K562 (cell line): Measurements from ENCODE around the gene HEXIM2. TPM values are rescaled to one million over a fixed set of nuclear protein-coding genes. Genes with fewer than 3 reads are reported as not detected.
A peak's percentile ranks its signal among the peaks of the same experiment; 100 is the strongest.

ENCODE experiments used
- CHCHD3 ChIP-seq: fragments of 250-450 bp; sonication (Bioruptor Pico); IDR thresholded peaks from 2 replicates; pipeline ENCODE4 v2.1.2; 2022; ENCODE audit warnings: mild to moderate bottlenecking
- COPS2 ChIP-seq: fragments of 450-650 bp; conservative IDR thresholded peaks from 2 replicates; pipeline ENCODE4 v1.6.1; 2016; ENCODE audit warnings: mild to moderate bottlenecking, moderate library complexity
- ETV1 ChIP-seq: fragments of 450-650 bp; conservative IDR thresholded peaks from 2 replicates; pipeline ENCODE4 v1.6.1; 2016; ENCODE audit warnings: missing genetic modification characterization, control low read depth, low read depth, missing compliant biosample characterization
- KLF16 ChIP-seq: IDR thresholded peaks from 2 replicates; pipeline ENCODE4 v1.6.1; 2016; ENCODE audit warnings: antibody characterized with exemption
- NCOA4 ChIP-seq: fragments of 450-650 bp; IDR thresholded peaks from 2 replicates; pipeline ENCODE4 v1.6.1; 2018; ENCODE audit warnings: mild to moderate bottlenecking; ENCODE audit not compliant: partially characterized antibody
- POLR2B ChIP-seq: fragments of 450-650 bp; IDR thresholded peaks from 2 replicates; pipeline ENCODE4 v1.6.1; 2018; ENCODE audit warnings: low read depth; ENCODE audit not compliant: partially characterized antibody
- PTBP1 ChIP-seq: fragments of 200-400 bp; formaldehyde crosslinking; IDR thresholded peaks from 2 replicates; pipeline ENCODE4 v1.6.1; 2017; ENCODE audit warnings: low read depth, low read length
- STAT5B ChIP-seq: fragments of 250-450 bp; sonication (Bioruptor Pico); IDR thresholded peaks from 2 replicates; pipeline ENCODE4 v1.8.0; 2021; ENCODE audit warnings: mild to moderate bottlenecking, inconsistent platforms
- XRCC3 ChIP-seq: fragments of 450-650 bp; IDR thresholded peaks from 2 replicates; pipeline ENCODE4 v1.6.1; 2017; ENCODE audit warnings: mild to moderate bottlenecking, moderate library complexity
- XRCC5 ChIP-seq: fragments of 200-400 bp; formaldehyde crosslinking; IDR thresholded peaks from 2 replicates; pipeline ENCODE4 v1.6.1; 2017; ENCODE audit warnings: low read depth, mild to moderate bottlenecking, low read length
- ZNF212 ChIP-seq: fragments of 450-650 bp; formaldehyde crosslinking; IDR thresholded peaks from 2 replicates; pipeline ENCODE4 v1.4.0; 2020; ENCODE audit warnings: mild to moderate bottlenecking
- polyA plus RNA-seq, 8 experiments: library from polyadenylated mRNA; depleted of rRNA in 4 of 8; stranded (reverse) in 5 of 8; unstranded in 3 of 8; fragments of >200 nt; fragmentation: Nextera tagmentation in 2 of 8; fragmentation: Illumina TruSeq in 1 of 8; extraction: Ambion mirVana in 2 of 8; extraction: Trizol in 1 of 8; gene quantifications; 2 replicates each; pipeline versions ENCODE4 v1.2.1 to v1.2.3, GENCODE V29; 2011 to 2014; ENCODE audit warnings: inconsistent platforms in 1 of 8, missing spikeins in 1 of 8
- total RNA-seq, 7 experiments: library from RNA; depleted of rRNA in 6 of 7; stranded (reverse); fragments of >200 nt in 6 of 7; fragmentation: Illumina TruSeq in 2 of 7; extraction: Trizol in 2 of 7; gene quantifications; 2 replicates each; pipeline versions ENCODE4 v1.2.1 to v1.2.3, GENCODE V29; 2011 to 2021; ENCODE audit warnings: low replicate concordance in 1 of 7
- TF ChIP-seq, protein P1 (sequence below): fragments of 250-450 bp; sonication (Bioruptor Pico); IDR thresholded peaks from 2 replicates; pipeline ENCODE4 v1.4.0; 2020; ENCODE audit warnings: borderline replicate concordance
- TF ChIP-seq, protein P2 (sequence below): fragments of 450-650 bp; formaldehyde crosslinking; IDR thresholded peaks from 2 replicates; pipeline ENCODE4 v1.4.0; 2022; ENCODE audit warnings: mild to moderate bottlenecking, moderate library complexity
- TF ChIP-seq, protein P3 (sequence below): sonication (generic); formaldehyde crosslinking; IDR thresholded peaks from 2 replicates; pipeline ENCODE4 v1.8.1; 2023; ENCODE audit warnings: mild to moderate bottlenecking, missing genetic modification reagents
- TF ChIP-seq, protein P4 (sequence below): sonication (generic); formaldehyde crosslinking; IDR thresholded peaks from 2 replicates; pipeline ENCODE4 v1.8.0; 2022; ENCODE audit warnings: mild to moderate bottlenecking, missing genetic modification reagents, borderline replicate concordance
- TF ChIP-seq, protein P5 (sequence below): fragments of 250-450 bp; sonication (Bioruptor Pico); IDR thresholded peaks from 2 replicates; pipeline ENCODE4 v1.5.0; 2021; ENCODE audit warnings: mild to moderate bottlenecking, moderate library complexity

HEXIM2 gene
- total and polyA plus RNA-seq, 9 of the 15 experiments (the other 6 are each of a cell fraction or from before 2014, with no cell fraction given): 0.69 to 3.4 (median 1.1) TPM; not detected in 2

DNA sequence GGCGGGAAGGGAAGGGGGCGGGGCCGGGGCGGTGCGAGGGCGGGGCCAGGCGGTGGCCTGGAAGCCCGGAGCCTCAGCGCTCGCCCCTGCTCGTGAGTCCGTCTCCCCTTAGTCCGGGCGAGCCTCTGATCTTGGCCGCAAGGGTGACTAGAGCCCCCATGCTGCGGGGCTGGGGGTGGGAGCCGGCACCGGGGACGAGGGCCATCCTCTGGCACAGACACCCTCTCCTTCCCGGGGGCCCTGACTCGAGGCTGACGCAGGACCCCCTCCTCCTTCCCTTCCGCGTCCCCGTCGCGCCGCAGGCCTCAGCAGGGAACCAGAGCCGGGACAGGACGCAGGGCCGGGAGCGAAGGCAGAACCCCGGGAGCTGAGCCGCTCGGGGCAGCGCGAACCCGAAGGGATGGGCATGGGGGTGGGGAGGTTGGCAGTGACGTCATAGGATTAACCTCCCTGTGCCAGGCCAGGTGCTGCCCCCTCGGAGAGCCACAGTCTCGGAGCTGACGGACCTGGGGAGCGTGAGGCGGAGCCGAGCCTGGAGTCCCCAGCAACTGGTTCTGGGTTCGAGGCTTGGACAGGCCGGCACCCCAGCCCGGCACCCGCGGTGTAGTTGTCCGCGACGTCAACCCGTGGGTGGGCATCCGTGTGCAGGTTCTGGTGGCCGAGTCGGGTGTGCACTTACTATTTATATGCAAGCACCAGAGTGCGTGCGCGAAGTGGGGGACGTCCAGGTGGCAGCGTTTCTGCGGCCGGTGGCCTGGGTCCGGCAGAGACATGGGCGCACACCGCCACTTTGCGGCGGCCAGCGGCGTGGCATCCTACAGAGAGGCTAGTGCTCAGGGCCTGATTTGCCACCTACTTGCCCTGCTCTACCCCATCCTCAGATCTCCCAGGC lies 28.9 kb upstream of the HEXIM2 start (continued):
- TF ChIP-seq XRCC5: peak; percentile 79; the same call in 1 of the 2 replicates
- TF ChIP-seq COPS2: no peak
- TF ChIP-seq, protein P1, sequence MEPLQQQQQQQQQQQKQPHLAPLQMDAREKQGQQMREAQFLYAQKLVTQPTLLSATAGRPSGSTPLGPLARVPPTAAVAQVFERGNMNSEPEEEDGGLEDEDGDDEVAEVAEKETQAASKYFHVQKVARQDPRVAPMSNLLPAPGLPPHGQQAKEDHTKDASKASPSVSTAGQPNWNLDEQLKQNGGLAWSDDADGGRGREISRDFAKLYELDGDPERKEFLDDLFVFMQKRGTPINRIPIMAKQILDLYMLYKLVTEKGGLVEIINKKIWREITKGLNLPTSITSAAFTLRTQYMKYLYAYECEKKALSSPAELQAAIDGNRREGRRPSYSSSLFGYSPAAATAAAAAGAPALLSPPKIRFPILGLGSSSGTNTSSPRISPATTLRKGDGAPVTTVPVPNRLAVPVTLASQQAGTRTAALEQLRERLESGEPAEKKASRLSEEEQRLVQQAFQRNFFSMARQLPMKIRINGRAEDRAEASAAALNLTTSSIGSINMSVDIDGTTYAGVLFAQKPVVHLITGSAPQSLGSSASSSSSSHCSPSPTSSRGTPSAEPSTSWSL (CRISPR knock-in tag): 0 out of 2 replicates have a peak, but pooled peaks have one; percentile 62
- no peak for TF ChIP-seq PTBP1
- TF ChIP-seq NCOA4: no peak
- TF ChIP-seq, protein P2, sequence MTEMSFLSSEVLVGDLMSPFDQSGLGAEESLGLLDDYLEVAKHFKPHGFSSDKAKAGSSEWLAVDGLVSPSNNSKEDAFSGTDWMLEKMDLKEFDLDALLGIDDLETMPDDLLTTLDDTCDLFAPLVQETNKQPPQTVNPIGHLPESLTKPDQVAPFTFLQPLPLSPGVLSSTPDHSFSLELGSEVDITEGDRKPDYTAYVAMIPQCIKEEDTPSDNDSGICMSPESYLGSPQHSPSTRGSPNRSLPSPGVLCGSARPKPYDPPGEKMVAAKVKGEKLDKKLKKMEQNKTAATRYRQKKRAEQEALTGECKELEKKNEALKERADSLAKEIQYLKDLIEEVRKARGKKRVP (CRISPR knock-in tag): no peak
- TF ChIP-seq STAT5B (CRISPR knock-in tag): no peak
- TF ChIP-seq, protein P3, sequence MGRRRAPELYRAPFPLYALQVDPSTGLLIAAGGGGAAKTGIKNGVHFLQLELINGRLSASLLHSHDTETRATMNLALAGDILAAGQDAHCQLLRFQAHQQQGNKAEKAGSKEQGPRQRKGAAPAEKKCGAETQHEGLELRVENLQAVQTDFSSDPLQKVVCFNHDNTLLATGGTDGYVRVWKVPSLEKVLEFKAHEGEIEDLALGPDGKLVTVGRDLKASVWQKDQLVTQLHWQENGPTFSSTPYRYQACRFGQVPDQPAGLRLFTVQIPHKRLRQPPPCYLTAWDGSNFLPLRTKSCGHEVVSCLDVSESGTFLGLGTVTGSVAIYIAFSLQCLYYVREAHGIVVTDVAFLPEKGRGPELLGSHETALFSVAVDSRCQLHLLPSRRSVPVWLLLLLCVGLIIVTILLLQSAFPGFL (CRISPR knock-in tag): no peak
- TF ChIP-seq, protein P4, sequence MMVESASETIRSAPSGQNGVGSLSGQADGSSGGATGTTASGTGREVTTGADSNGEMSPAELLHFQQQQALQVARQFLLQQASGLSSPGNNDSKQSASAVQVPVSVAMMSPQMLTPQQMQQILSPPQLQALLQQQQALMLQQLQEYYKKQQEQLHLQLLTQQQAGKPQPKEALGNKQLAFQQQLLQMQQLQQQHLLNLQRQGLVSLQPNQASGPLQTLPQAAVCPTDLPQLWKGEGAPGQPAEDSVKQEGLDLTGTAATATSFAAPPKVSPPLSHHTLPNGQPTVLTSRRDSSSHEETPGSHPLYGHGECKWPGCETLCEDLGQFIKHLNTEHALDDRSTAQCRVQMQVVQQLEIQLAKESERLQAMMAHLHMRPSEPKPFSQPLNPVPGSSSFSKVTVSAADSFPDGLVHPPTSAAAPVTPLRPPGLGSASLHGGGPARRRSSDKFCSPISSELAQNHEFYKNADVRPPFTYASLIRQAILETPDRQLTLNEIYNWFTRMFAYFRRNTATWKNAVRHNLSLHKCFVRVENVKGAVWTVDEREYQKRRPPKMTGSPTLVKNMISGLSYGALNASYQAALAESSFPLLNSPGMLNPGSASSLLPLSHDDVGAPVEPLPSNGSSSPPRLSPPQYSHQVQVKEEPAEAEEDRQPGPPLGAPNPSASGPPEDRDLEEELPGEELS (CRISPR knock-in tag): no peak
- TF ChIP-seq CHCHD3: no peak
- TF ChIP-seq, protein P5, sequence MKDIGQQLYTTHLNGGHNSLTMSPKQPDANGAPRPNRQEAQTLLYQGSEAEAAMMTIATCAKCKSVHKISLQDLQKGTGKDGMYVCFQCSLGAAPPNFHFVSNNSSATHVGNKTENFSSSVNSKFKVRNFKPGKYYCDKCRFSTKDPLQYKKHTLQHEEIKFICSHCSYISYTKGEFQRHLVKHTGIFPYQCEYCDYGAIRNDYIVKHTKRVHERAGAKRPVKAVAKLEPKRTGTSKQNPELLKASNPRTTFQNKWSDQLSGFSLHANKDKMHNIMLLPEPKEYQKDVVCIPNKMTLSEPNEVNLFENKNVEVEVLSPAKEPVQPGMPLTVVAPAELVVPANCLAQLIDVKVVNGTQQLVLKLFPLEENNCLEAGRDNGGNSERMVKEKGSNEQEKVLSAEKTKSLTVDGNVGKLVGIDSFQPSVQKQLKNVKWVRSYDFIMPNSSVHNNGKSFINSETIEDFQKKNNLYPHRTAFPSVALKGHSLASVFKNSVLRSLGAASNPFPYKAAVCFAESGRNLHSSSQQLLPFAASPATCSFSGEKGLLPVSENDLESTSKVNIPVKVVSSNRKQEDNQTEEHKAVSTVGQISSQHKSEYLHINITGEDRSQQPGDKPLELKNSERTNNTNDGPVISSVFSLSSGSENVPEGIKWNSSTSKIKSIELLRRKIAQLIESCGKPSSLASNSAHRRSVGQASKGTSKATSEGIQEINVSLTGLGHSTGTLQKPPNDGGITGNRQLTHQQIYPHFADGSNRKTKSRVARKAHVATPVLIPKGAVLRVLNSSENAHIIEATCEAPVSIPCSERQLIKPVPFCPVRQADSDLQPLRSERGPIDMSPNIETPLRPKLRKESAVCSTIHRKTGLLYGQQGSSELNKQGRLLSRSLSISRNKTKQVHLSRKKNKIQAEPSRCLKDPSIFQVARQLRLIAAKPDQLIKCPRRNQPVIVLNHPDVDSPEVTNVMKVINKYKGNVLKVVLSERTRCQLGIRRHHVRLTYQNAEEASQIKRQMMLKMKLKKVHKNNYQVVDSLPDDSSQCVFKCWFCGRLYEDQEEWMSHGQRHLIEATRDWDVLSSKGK (CRISPR knock-in tag): no peak
- no peak for TF ChIP-seq KLF16
- TF ChIP-seq XRCC3: no peak
- no peak for TF ChIP-seq ETV1
- TF ChIP-seq ZNF212 (CRISPR knock-in tag): no peak
- no peak for TF ChIP-seq POLR2B
